ENCODE measurements around the gene RNF7.

DNA sequence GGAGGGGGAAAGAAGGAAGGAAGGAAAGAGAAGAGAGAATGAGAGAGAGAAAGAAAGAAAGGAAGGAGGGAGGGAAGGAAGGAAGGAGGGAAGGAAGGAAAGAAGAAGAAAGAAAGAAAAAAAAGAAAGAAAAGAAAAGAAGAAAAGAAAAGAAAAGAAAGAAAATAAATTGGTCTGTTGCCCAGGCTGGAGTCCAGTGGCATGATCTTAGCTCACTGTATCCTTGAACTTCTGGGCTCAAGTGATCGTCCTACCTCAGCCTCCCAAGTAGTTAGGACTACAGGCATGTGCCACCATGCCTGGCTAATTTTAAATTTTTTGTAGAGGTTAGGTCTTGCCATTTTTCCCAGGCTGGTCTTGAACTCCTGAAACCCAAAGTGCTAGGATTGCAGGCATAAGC lies 11.6 kb upstream of the RNF7 start:
- TF ChIP-seq, protein P1, sequence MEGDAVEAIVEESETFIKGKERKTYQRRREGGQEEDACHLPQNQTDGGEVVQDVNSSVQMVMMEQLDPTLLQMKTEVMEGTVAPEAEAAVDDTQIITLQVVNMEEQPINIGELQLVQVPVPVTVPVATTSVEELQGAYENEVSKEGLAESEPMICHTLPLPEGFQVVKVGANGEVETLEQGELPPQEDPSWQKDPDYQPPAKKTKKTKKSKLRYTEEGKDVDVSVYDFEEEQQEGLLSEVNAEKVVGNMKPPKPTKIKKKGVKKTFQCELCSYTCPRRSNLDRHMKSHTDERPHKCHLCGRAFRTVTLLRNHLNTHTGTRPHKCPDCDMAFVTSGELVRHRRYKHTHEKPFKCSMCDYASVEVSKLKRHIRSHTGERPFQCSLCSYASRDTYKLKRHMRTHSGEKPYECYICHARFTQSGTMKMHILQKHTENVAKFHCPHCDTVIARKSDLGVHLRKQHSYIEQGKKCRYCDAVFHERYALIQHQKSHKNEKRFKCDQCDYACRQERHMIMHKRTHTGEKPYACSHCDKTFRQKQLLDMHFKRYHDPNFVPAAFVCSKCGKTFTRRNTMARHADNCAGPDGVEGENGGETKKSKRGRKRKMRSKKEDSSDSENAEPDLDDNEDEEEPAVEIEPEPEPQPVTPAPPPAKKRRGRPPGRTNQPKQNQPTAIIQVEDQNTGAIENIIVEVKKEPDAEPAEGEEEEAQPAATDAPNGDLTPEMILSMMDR (IDR thresholded peaks at IDR 0.05; ENCODE audit: low read depth, low read length), result no peak
- no peak for TF ChIP-seq EZH2phosphoT487 (IDR thresholded peaks at IDR 0.05; ENCODE audit: low read depth)

Measured in OCI-LY3 (cell line).